GM23338 (cell line): Measurements from ENCODE around the gene NEK4. TPM values are rescaled to one million over a fixed set of nuclear protein-coding genes. Genes with fewer than 3 reads are reported as not detected.
A peak's percentile ranks its signal among the peaks of the same experiment; 100 is the strongest.

Source experiments
- ATAC-seq: fragments of 200-7000 bp; cut with Tn5 transposase; 3 replicates; pipeline ENCODE4 v1.9.1; 2020
- DNase-seq: peaks from one replicate; pipeline ENCODE4 v3.0.0-alpha.2; 2015; ENCODE audit warnings: low spot score
- H2AFZ ChIP-seq: fragments of 200-600 bp; sonication (generic); 2 replicates; pipeline ENCODE4 v1.8.0; 2016; ENCODE audit warnings: antibody characterized with exemption, mild to moderate bottlenecking, moderate library complexity
- H3F3A ChIP-seq: fragments of 200-600 bp; sonication (generic); replicated peaks from 2 replicates; pipeline ENCODE4 v1.8.0; 2017; ENCODE audit warnings: antibody characterized with exemption, mixed run types, low read depth
- H3K27ac ChIP-seq: fragments of 200-600 bp; sonication (generic); 2 replicates; pipeline ENCODE4 v1.6.1; 2016; ENCODE audit warnings: low read depth
- H3K27me3 ChIP-seq: fragments of 200-600 bp; sonication (generic); 2 replicates; pipeline ENCODE4 v1.8.0; 2016; ENCODE audit warnings: mild to moderate bottlenecking, mixed run types, moderate library complexity; ENCODE audit not compliant: insufficient read depth
- H3K36me3 ChIP-seq: fragments of 200-600 bp; sonication (generic); 2 replicates; pipeline ENCODE4 v1.8.0; 2016; ENCODE audit warnings: mild to moderate bottlenecking; ENCODE audit not compliant: insufficient read depth
- H3K4me1 ChIP-seq: fragments of 200-600 bp; sonication (generic); 2 replicates; pipeline ENCODE4 v1.8.0; 2016; ENCODE audit warnings: mild to moderate bottlenecking, moderate library complexity; ENCODE audit not compliant: insufficient read depth
- H3K4me2 ChIP-seq: fragments of 200-600 bp; sonication (generic); 2 replicates; pipeline ENCODE4 v1.7.1; 2017; ENCODE audit warnings: mixed run types
- H3K4me3 ChIP-seq: fragments of 200-600 bp; sonication (generic); 2 replicates; pipeline ENCODE4 v1.6.1; 2016; ENCODE audit warnings: mixed run types
- H3K79me2 ChIP-seq: fragments of 200-600 bp; sonication (generic); replicated peaks from 2 replicates; pipeline ENCODE4 v1.8.0; 2017; ENCODE audit warnings: mild to moderate bottlenecking; ENCODE audit not compliant: insufficient read depth
- H3K9me2 ChIP-seq: fragments of 200-600 bp; sonication (generic); 2 replicates; pipeline ENCODE4 v1.8.0; 2017; ENCODE audit not compliant: insufficient read depth
- H4K20me1 ChIP-seq: fragments of 200-600 bp; sonication (generic); replicated peaks from 2 replicates; pipeline ENCODE4 v1.8.0; 2017; ENCODE audit warnings: mild to moderate bottlenecking; ENCODE audit not compliant: insufficient read depth
- H3K27ac Mint-ChIP-seq: 2 replicates; pipeline ENCODE4 v1.8.0; 2020; ENCODE audit warnings: inconsistent platforms, mild to moderate bottlenecking, moderate library complexity, mixed read lengths
- H3K27me3 Mint-ChIP-seq: 3 replicates; pipeline ENCODE4 v1.8.0; 2022; ENCODE audit warnings: low read depth, mild to moderate bottlenecking, moderate library complexity, mixed read lengths, inconsistent platforms; ENCODE audit not compliant: insufficient read depth, poor library complexity
- H3K36me3 Mint-ChIP-seq: 3 replicates; pipeline ENCODE4 v1.8.0; 2021; ENCODE audit warnings: low read depth, mild to moderate bottlenecking, inconsistent platforms, moderate library complexity, mixed read lengths
- H3K4me1 Mint-ChIP-seq: 3 replicates; pipeline ENCODE4 v1.8.0; 2020; ENCODE audit warnings: mild to moderate bottlenecking, inconsistent platforms, mixed read lengths
- H3K4me3 Mint-ChIP-seq: 3 replicates; pipeline ENCODE4 v1.8.0; 2021; ENCODE audit warnings: moderate library complexity, mild to moderate bottlenecking, inconsistent platforms, mixed read lengths
- H3K9me3 Mint-ChIP-seq: 3 replicates; pipeline ENCODE4 v1.8.0; 2020; ENCODE audit warnings: moderate library complexity, mild to moderate bottlenecking, inconsistent platforms, mixed read lengths
- CREB1 ChIP-seq: fragments of 250-450 bp; sonication (Bioruptor Pico); IDR thresholded peaks from 2 replicates; pipeline ENCODE4 v1.5.0; 2020; ENCODE audit warnings: low read depth, mild to moderate bottlenecking, moderate library complexity
- CTCF ChIP-seq, 2 experiments: fragments of 200-600 bp in 1 of 2; sonication (generic) in 1 of 2; conservative IDR thresholded peaks; 2 replicates each; pipeline versions ENCODE4 v1.5.1 to v1.6.1; 2016 to 2017; ENCODE audit warnings: antibody characterized with exemption in 2 of 2, low read depth in 2 of 2, mild to moderate bottlenecking in 2 of 2, moderate library complexity in 1 of 2
- ETS1 ChIP-seq: IDR thresholded peaks from 2 replicates; pipeline ENCODE4 v1.6.1; 2016; ENCODE audit warnings: antibody characterized with exemption
- EZH2phosphoT487 ChIP-seq: fragments of 200-600 bp; sonication (generic); IDR thresholded peaks from one replicate; pipeline ENCODE4 v1.8.1; 2018; ENCODE audit warnings: antibody characterized with exemption; ENCODE audit not compliant: unreplicated experiment
- JUNB ChIP-seq: IDR thresholded peaks from one replicate; pipeline ENCODE4 v1.6.1; 2016; ENCODE audit warnings: antibody characterized with exemption; ENCODE audit not compliant: unreplicated experiment
- NANOG ChIP-seq: IDR thresholded peaks from 2 replicates; pipeline ENCODE4 v1.6.1; 2016; ENCODE audit warnings: antibody characterized with exemption, borderline replicate concordance
- POLR2AphosphoS5 ChIP-seq: IDR thresholded peaks from 2 replicates; pipeline ENCODE4 v1.6.1; 2016; ENCODE audit warnings: antibody characterized with exemption, low read depth
- REST ChIP-seq: IDR thresholded peaks from one replicate; pipeline ENCODE4 v1.6.1; 2018; ENCODE audit warnings: antibody characterized with exemption; ENCODE audit not compliant: unreplicated experiment
- STAT1 ChIP-seq: IDR thresholded peaks from one replicate; pipeline ENCODE4 v1.6.1; 2016; ENCODE audit warnings: antibody characterized with exemption; ENCODE audit not compliant: unreplicated experiment
- ZNF114 ChIP-seq: fragments of 250-450 bp; sonication (Bioruptor Pico); IDR thresholded peaks from 2 replicates; pipeline ENCODE4 v1.5.0; 2020; ENCODE audit warnings: mild to moderate bottlenecking, moderate library complexity
- ZNF462 ChIP-seq: fragments of 250-450 bp; sonication (Bioruptor Pico); IDR thresholded peaks from 2 replicates; pipeline ENCODE4 v1.5.0; 2020; ENCODE audit warnings: mild to moderate bottlenecking, moderate library complexity
- polyA plus RNA-seq: library from polyadenylated mRNA; unstranded; fragments of >200 nt; fragmentation: Nextera tagmentation; extraction: Ambion mirVana; gene quantifications from 2 replicates; pipeline ENCODE4 v1.2.1, GENCODE V29; 2016
- total RNA-seq: library from RNA; depleted of rRNA; stranded (reverse); fragments of >200 nt; shearing (Covaris generic); gene quantifications from 2 replicates; pipeline ENCODE4 v1.2.3, GENCODE V29; 2014

NEK4 gene
- total and polyA plus RNA-seq, 2 experiments from 2014 or later: 8.6 to 42.7 TPM

GRCh38 chr3:52792961-52793695, 22.4 kb upstream of the NEK4 start:
- Mint-ChIP-seq H3K36me3 (no peaks in the 10 kb centered on the region; the same call in 2 of the 3 replicates), H3K4me3 (no peak overlapping the region), H3K27me3 (peaks cover 17% of the 10 kb centered on the region), H3K9me3 (no peaks in the 10 kb centered on the region), H3K27ac (no peak overlapping the region), H3K4me1 (no peaks in the 10 kb centered on the region; the same call in 2 of the 3 replicates)
- ATAC-seq (no peak), DNase-seq (no peak)
- Histone ChIP-seq H3K36me3 (no peaks in the 10 kb centered on the region), H3F3A (no peaks in the 10 kb centered on the region), H3K79me2 (no peaks in the 10 kb centered on the region), H2AFZ (peak overlapping the region; percentile 59; the same call in 1 of the 2 replicates), H4K20me1 (no peaks in the 10 kb centered on the region), H3K4me3 (no peak overlapping the region), H3K4me1 (no peaks in the 10 kb centered on the region), H3K27me3 (no peaks in the 10 kb centered on the region), H3K9me2 (no peaks in the 10 kb centered on the region), H3K27ac (no peak overlapping the region), H3K4me2 (no peak overlapping the region)
- no peak for TF ChIP-seq STAT1
- TF ChIP-seq ZNF462 (CRISPR knock-in tag): no peak
- TF ChIP-seq ETS1: no peak
- no peak for TF ChIP-seq REST
- TF ChIP-seq ZNF114 (CRISPR knock-in tag): no peak
- TF ChIP-seq EZH2phosphoT487: no peak
- TF ChIP-seq JUNB: no peak
- no peak for TF ChIP-seq CTCF (conservative IDR thresholded peaks at IDR 0.05; ENCODE audit: low read depth in 2 of 2)
- TF ChIP-seq CREB1 (CRISPR knock-in tag): no peak
- TF ChIP-seq POLR2AphosphoS5: no peak
- no peak for TF ChIP-seq NANOG
